IPS-18c (cell line): Measurements from ENCODE around the gene LRTM2.

Source experiments
- H3K4me3 ChIP-seq: 2 replicates; pipeline ENCODE4 v1.7.0; 2013; ENCODE audit warnings: low read depth, mild to moderate bottlenecking, low read length, moderate library complexity; ENCODE audit not compliant: insufficient read depth
- H3K9me3 ChIP-seq: one replicate; pipeline ENCODE4 v1.6.1; 2013; ENCODE audit warnings: mild to moderate bottlenecking, low read length, moderate library complexity; ENCODE audit not compliant: control insufficient read depth, insufficient read depth

Gene LRTM2

GRCh38 chr12:1881301-1881700, 60.9 kb downstream of the LRTM2 start:
- Histone ChIP-seq H3K9me3 (no peaks in the 10 kb centered on the region), H3K4me3 (no peak overlapping the region)

- no peaks in the 10 kb centered on the region for H3K9me3 ChIP-seq
- no peak overlapping the region for H3K4me3 ChIP-seq
Measured at GRCh38 chr12:1881936-1882335, 61.6 kb downstream of the LRTM2 start.

- H3K4me3 ChIP-seq, result no peak overlapping the region
Measured at GRCh38 chr12:1882405-1882804, 62.0 kb downstream of the LRTM2 start.

GRCh38 chr12:1882850-1883470, 62.6 kb downstream of the LRTM2 start:
- no peak overlapping the region for H3K4me3 ChIP-seq
- no peaks in the 10 kb centered on the region for H3K9me3 ChIP-seq

More at GRCh38 chr12:1882405-1882804, 62.0 kb downstream of the LRTM2 start:
- H3K9me3 ChIP-seq, result no peaks in the 10 kb centered on the region

GRCh38 chr12:1883513-1883912, 63.1 kb downstream of the LRTM2 start:
- Histone ChIP-seq H3K4me3 (no peak overlapping the region), H3K9me3 (no peaks in the 10 kb centered on the region)

GRCh38 chr12:1884651-1885050, 64.3 kb downstream of the LRTM2 start:
- no peaks in the 10 kb centered on the region for H3K9me3 ChIP-seq
- H3K4me3 ChIP-seq, result no peak overlapping the region

- no peak overlapping the region for H3K4me3 ChIP-seq
- no peaks in the 10 kb centered on the region for H3K9me3 ChIP-seq
Measured at GRCh38 chr12:1885082-1885596, 64.8 kb downstream of the LRTM2 start.

- no peaks in the 10 kb centered on the region for H3K9me3 ChIP-seq
- H3K4me3 ChIP-seq, result no peak overlapping the region
Measured at GRCh38 chr12:1885599-1886245, 65.4 kb downstream of the LRTM2 start.
